ENCODE measurements around the gene EPB41L5.
"Not testable (repeated sequence)": the region's sequence is repeated elsewhere in the genome, so short reads cannot be mapped to it uniquely, and the experiment has no call there.

EPB41L5 gene

GRCh38 chr2:120118018-120118417, 105.1 kb downstream of the EPB41L5 start:
- Histone ChIP-seq H3K4me1 (ENCODE audit: control insufficient read depth, insufficient read depth, low read depth, low read length) (no peaks in the 10 kb centered on the region), H3K27ac (ENCODE audit: low read length, poor library complexity, severe bottlenecking) (no peak overlapping the region), H4K91ac (ENCODE audit: low read length) (no peak overlapping the region), H3K36me3 (ENCODE audit: control insufficient read depth in 1 of 2, insufficient read depth in 2 of 2, low read depth in 1 of 2, low read length in 2 of 2) (peaks cover 0 to 2% of the 10 kb centered on the region in 2 experiments), H2BK5ac (ENCODE audit: low read depth, low read length, poor library complexity, severe bottlenecking) (no peak overlapping the region), H3K14ac (ENCODE audit: low read length in 2 of 2) (no peak overlapping the region), H3K9me3 (ENCODE audit: control insufficient read depth, low read length) (no peaks in the 10 kb centered on the region), H2BK15ac (ENCODE audit: low read depth, poor library complexity, severe bottlenecking) (no peak overlapping the region), H3K4me2 (ENCODE audit: low read length, poor library complexity, severe bottlenecking) (no peak overlapping the region), H2AK5ac (ENCODE audit: low read length, severe bottlenecking) (no peak overlapping the region), H4K8ac (ENCODE audit: low read length) (no peak overlapping the region), H2BK120ac (ENCODE audit: low read depth, low read length) (no peak overlapping the region), H3K18ac (ENCODE audit: low read depth in 1 of 2, low read length in 2 of 2) (no peak overlapping the region), H3K27me3 (ENCODE audit: control insufficient read depth in 1 of 2, insufficient read depth in 1 of 2, low read length in 2 of 2) (no peaks in the 10 kb centered on the region), H3K23ac (ENCODE audit: low read length in 2 of 2) (no peak overlapping the region), H2AFZ (ENCODE audit: low read depth, low read length) (no peak overlapping the region), H3K4me3 (ENCODE audit: insufficient read depth in 1 of 2, low read depth in 1 of 2, low read length in 2 of 2) (no peak overlapping the region), H3K4ac (ENCODE audit: low read depth in 1 of 2, low read length in 2 of 2) (no peak overlapping the region), H3K9ac (ENCODE audit: low read length) (no peak overlapping the region), H2BK12ac (ENCODE audit: low read length in 2 of 2) (no peak overlapping the region), H3K79me1 (replicated peaks; ENCODE audit: low read length, poor library complexity, severe bottlenecking) (no peaks in the 10 kb centered on the region)
- DNase-seq: no peak
- no CpG with 5 or more reads among the region's 3 CpGs for WGBS

DNA sequence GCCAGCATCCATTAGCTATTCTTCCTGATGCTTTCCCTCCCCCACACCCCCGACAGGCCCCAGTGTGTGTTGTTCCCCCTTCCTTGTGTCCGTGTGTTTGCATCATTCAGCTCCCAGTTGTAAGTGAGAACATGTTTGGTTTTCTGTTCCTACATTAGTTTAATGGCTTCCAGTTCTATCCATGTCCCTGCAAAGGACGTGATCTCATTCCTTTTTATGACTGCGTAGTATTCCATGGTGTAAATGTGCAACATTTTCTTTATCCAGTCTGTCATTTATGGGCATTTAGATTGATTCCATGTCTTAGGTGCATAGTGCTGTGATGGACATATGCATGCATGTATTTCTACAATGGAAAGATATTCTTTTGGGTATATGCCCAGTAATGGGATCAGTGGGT, 105.6 kb downstream of the EPB41L5 start:
- no peak overlapping the region for H3K23ac ChIP-seq (ENCODE audit: low read length in 2 of 2)
- H3K18ac ChIP-seq (ENCODE audit: low read depth in 1 of 2, low read length in 2 of 2): no peak overlapping the region
- H3K36me3 ChIP-seq (ENCODE audit: control insufficient read depth in 1 of 2, insufficient read depth in 2 of 2, low read depth in 1 of 2, low read length in 2 of 2): peaks cover 0 to 2% of the 10 kb centered on the region in 2 experiments
- H2BK120ac ChIP-seq (ENCODE audit: low read depth, low read length): no peak overlapping the region
- no peak overlapping the region for H3K4ac ChIP-seq (ENCODE audit: low read depth in 1 of 2, low read length in 2 of 2)
- WGBS: 100% methylated on average over 4 of the region's 4 CpGs
- H3K4me2 ChIP-seq (ENCODE audit: low read length, poor library complexity, severe bottlenecking): no peak overlapping the region
- H4K91ac ChIP-seq (ENCODE audit: low read length): no peak overlapping the region
- H3K4me3 ChIP-seq (ENCODE audit: insufficient read depth in 1 of 2, low read depth in 1 of 2, low read length in 2 of 2): no peak overlapping the region
- H3K27ac ChIP-seq (ENCODE audit: low read length, poor library complexity, severe bottlenecking): no peak overlapping the region
- no peak overlapping the region for H2AK5ac ChIP-seq (ENCODE audit: low read length, severe bottlenecking)
- H2BK15ac ChIP-seq (ENCODE audit: low read depth, poor library complexity, severe bottlenecking): no peak overlapping the region
- no peak overlapping the region for H4K8ac ChIP-seq (ENCODE audit: low read length)
- H2BK5ac ChIP-seq (ENCODE audit: low read depth, low read length, poor library complexity, severe bottlenecking): no peak overlapping the region
- no peaks in the 10 kb centered on the region for H3K27me3 ChIP-seq (ENCODE audit: control insufficient read depth in 1 of 2, insufficient read depth in 1 of 2, low read length in 2 of 2)
- no peak overlapping the region for H3K9ac ChIP-seq (ENCODE audit: low read length)
- no peak overlapping the region for H2AFZ ChIP-seq (ENCODE audit: low read depth, low read length)
- no peak for DNase-seq
- no peaks in the 10 kb centered on the region for H3K9me3 ChIP-seq (ENCODE audit: control insufficient read depth, low read length)
- H3K4me1 ChIP-seq (ENCODE audit: control insufficient read depth, insufficient read depth, low read depth, low read length): no peaks in the 10 kb centered on the region
- no peak overlapping the region for H2BK12ac ChIP-seq (ENCODE audit: low read length in 2 of 2)
- no peaks in the 10 kb centered on the region for H3K79me1 ChIP-seq (replicated peaks; ENCODE audit: low read length, poor library complexity, severe bottlenecking)
- H3K14ac ChIP-seq (ENCODE audit: low read length in 2 of 2): no peak overlapping the region

DNA sequence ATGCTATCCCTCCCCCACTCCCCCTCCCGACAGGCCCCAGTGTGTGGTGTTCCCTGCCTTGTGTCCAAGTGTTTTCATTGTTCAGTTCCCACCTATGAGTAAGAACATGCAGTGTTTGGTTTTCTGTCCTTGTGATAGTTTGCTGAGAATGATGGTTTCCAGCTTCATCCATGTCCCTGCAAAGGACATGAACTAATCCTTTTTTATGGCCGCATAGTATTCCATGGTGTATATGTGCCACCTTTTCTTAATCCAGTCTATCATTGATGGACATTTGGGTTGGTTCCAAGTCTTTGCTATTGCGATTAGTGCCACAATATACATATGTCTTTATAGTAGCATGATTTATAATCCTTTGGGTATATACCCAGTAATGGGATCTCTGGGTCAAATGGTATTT, 108.5 kb downstream of the EPB41L5 start:
- H2BK5ac ChIP-seq (ENCODE audit: low read depth, low read length, poor library complexity, severe bottlenecking); H3K4me3 ChIP-seq (ENCODE audit: insufficient read depth in 1 of 2, low read depth in 1 of 2, low read length in 2 of 2); H3K4ac ChIP-seq (ENCODE audit: low read depth in 1 of 2, low read length in 2 of 2); H3K27me3 ChIP-seq (ENCODE audit: control insufficient read depth in 1 of 2, insufficient read depth in 1 of 2, low read length in 2 of 2); H2AK5ac ChIP-seq (ENCODE audit: low read length, severe bottlenecking); H3K4me1 ChIP-seq (ENCODE audit: control insufficient read depth, insufficient read depth, low read depth, low read length); H3K36me3 ChIP-seq (ENCODE audit: control insufficient read depth in 1 of 2, insufficient read depth in 2 of 2, low read depth in 1 of 2, low read length in 2 of 2); H3K14ac ChIP-seq (ENCODE audit: low read length in 2 of 2); H3K18ac ChIP-seq (ENCODE audit: low read depth in 1 of 2, low read length in 2 of 2); H4K8ac ChIP-seq (ENCODE audit: low read length); DNase-seq; H3K9ac ChIP-seq (ENCODE audit: low read length); H3K4me2 ChIP-seq (ENCODE audit: low read length, poor library complexity, severe bottlenecking); H2BK120ac ChIP-seq (ENCODE audit: low read depth, low read length); H3K79me1 ChIP-seq (replicated peaks; ENCODE audit: low read length, poor library complexity, severe bottlenecking); H3K27ac ChIP-seq (ENCODE audit: low read length, poor library complexity, severe bottlenecking); H2BK12ac ChIP-seq (ENCODE audit: low read length in 2 of 2); H3K9me3 ChIP-seq (ENCODE audit: control insufficient read depth, low read length); H4K91ac ChIP-seq (ENCODE audit: low read length); H2AFZ ChIP-seq (ENCODE audit: low read depth, low read length); H2BK15ac ChIP-seq (ENCODE audit: low read depth, poor library complexity, severe bottlenecking); H3K23ac ChIP-seq (ENCODE audit: low read length in 2 of 2): not testable (repeated sequence)
- WGBS: 83% methylated on average over 1 of the region's 3 CpGs

GRCh38 chr2:120123090-120123489, 110.2 kb downstream of the EPB41L5 start:
- WGBS: 100% methylated on average over 3 of the region's 3 CpGs
- H2BK5ac ChIP-seq (ENCODE audit: low read depth, low read length, poor library complexity, severe bottlenecking): no peak overlapping the region

More at GRCh38 chr2:120123090-120123489, 110.2 kb downstream of the EPB41L5 start:
- Histone ChIP-seq H4K8ac (ENCODE audit: low read length) (no peak overlapping the region), H2BK120ac (ENCODE audit: low read depth, low read length) (no peak overlapping the region), H3K14ac (ENCODE audit: low read length in 2 of 2) (no peak overlapping the region), H3K23ac (ENCODE audit: low read length in 2 of 2) (no peak overlapping the region), H3K27ac (ENCODE audit: low read length, poor library complexity, severe bottlenecking) (no peak overlapping the region), H3K79me1 (replicated peaks; ENCODE audit: low read length, poor library complexity, severe bottlenecking) (no peaks in the 10 kb centered on the region), H4K91ac (ENCODE audit: low read length) (no peak overlapping the region), H3K36me3 (ENCODE audit: control insufficient read depth in 1 of 2, insufficient read depth in 2 of 2, low read depth in 1 of 2, low read length in 2 of 2) (peaks cover 0 to 2% of the 10 kb centered on the region in 2 experiments), H3K9me3 (ENCODE audit: control insufficient read depth, low read length) (no peaks in the 10 kb centered on the region), H2AK5ac (ENCODE audit: low read length, severe bottlenecking) (no peak overlapping the region), H3K4me3 (ENCODE audit: insufficient read depth in 1 of 2, low read depth in 1 of 2, low read length in 2 of 2) (no peak overlapping the region), H3K9ac (ENCODE audit: low read length) (no peak overlapping the region), H3K4ac (ENCODE audit: low read depth in 1 of 2, low read length in 2 of 2) (no peak overlapping the region), H2BK15ac (ENCODE audit: low read depth, poor library complexity, severe bottlenecking) (no peak overlapping the region), H2AFZ (ENCODE audit: low read depth, low read length) (no peak overlapping the region), H2BK12ac (ENCODE audit: low read length in 2 of 2) (no peak overlapping the region), H3K27me3 (ENCODE audit: control insufficient read depth in 1 of 2, insufficient read depth in 1 of 2, low read length in 2 of 2) (no peaks in the 10 kb centered on the region), H3K4me2 (ENCODE audit: low read length, poor library complexity, severe bottlenecking) (no peak overlapping the region), H3K4me1 (ENCODE audit: control insufficient read depth, insufficient read depth, low read depth, low read length) (no peaks in the 10 kb centered on the region), H3K18ac (ENCODE audit: low read depth in 1 of 2, low read length in 2 of 2) (no peak overlapping the region)
- no peak for DNase-seq

All from mesenchymal stem cell (in vitro differentiated cells and primary cell).